Upper lobe of left lung (tissue), 4 donors: Measurements from ENCODE around the gene ST8SIA5.

Experiments
- CTCF ChIP-seq, 6 experiments: fragments of 450-650 bp in 4 of 6; fragments of 200-600 bp in 2 of 6; sonication (generic) in 2 of 6; IDR thresholded peaks; one replicate each; pipeline ENCODE4 v1.5.1; 2016 to 2019; ENCODE audit warnings: antibody characterized with exemption in 6 of 6
- EP300 ChIP-seq, 4 donors: sonication (generic); formaldehyde crosslinking; IDR thresholded peaks; one replicate each; pipeline ENCODE4 v1.5.1; 2017; ENCODE audit warnings: antibody characterized with exemption in 4 of 4, control low read depth in 2 of 4
- POLR2A ChIP-seq, 4 donors: fragments of 450-650 bp; IDR thresholded peaks; one replicate each; pipeline ENCODE4 v1.5.1; 2016 to 2017; ENCODE audit warnings: antibody characterized with exemption in 4 of 4, mild to moderate bottlenecking in 2 of 4
- POLR2AphosphoS5 ChIP-seq, 2 donors: sonication (generic); formaldehyde crosslinking; IDR thresholded peaks; one replicate each; pipeline ENCODE4 v1.5.1; 2017; ENCODE audit warnings: antibody characterized with exemption in 2 of 2

DNA sequence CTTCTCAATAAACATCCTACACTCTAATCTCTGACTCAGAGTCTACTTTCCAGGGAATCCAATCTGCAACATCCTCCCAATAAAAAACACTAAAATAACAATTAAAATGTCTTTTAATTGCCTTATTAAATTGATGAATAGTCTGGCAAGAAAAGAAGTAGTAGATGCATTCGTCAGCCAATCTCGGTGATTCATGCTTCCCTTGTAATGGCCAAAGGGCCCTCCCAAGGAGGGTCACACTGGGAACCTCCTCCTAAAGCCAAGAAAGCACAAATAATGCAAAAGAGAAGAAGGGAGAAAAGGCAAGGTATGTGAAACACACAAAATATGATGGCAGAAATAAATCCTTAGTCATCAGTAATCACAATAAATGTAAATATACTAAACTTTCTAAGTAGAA is 16.8 kb downstream of the ST8SIA5 start:
- TF ChIP-seq CTCF (IDR thresholded peaks at IDR 0.05) (no peak), EP300 (IDR thresholded peaks at IDR 0.05) (no peak), POLR2AphosphoS5 (IDR thresholded peaks at IDR 0.05) (no peak), POLR2A (IDR thresholded peaks at IDR 0.05) (no peak)
